ENCODE measurements around the gene PLOD2. TPM values are rescaled to one million over a fixed set of nuclear protein-coding genes. Genes with fewer than 3 reads are reported as not detected.

Gene PLOD2
- total and polyA plus RNA-seq, 2 of the 4 experiments (the other 2 are of a cell fraction), result 84.0 to 117 TPM

- Histone ChIP-seq H3K4me3 (ENCODE audit: insufficient read depth, low read depth, low read length) (no peak overlapping the region), H3K9ac (ENCODE audit: low read depth, low read length) (no peak overlapping the region), H2BK20ac (ENCODE audit: low read depth, low read length) (no peak overlapping the region), H2BK120ac (ENCODE audit: low read depth, low read length) (no peak overlapping the region), H3K4me1 (ENCODE audit: control insufficient read depth, insufficient read depth, low read length) (no peaks in the 10 kb centered on the region), H2AK5ac (ENCODE audit: low read depth, low read length) (no peak overlapping the region), H4K91ac (ENCODE audit: insufficient read depth, low read depth, low read length) (no peak overlapping the region), H3K14ac (replicated peaks; ENCODE audit: low read depth, low read length) (no peak overlapping the region), H4K5ac (ENCODE audit: low read depth, low read length) (no peak overlapping the region), H3K4ac (ENCODE audit: low read depth, low read length) (no peak overlapping the region), H3K36me3 (ENCODE audit: control insufficient read depth, insufficient read depth, low read length) (peaks cover 15% of the 10 kb centered on the region), H2BK5ac (ENCODE audit: low read depth, low read length, poor library complexity, severe bottlenecking) (no peak overlapping the region), H2BK15ac (ENCODE audit: low read depth, low read length) (no peak overlapping the region), H3K9me1 (ENCODE audit: insufficient read depth, low read length) (no peaks in the 10 kb centered on the region), H2AK9ac (replicated peaks; ENCODE audit: low read depth, low read length, poor library complexity) (no peak overlapping the region), H3K9me3 (ENCODE audit: control insufficient read depth, insufficient read depth, low read length) (no peaks in the 10 kb centered on the region), H3K27me3 (ENCODE audit: control insufficient read depth, insufficient read depth, low read length) (no peaks in the 10 kb centered on the region), H3K23ac (ENCODE audit: low read depth, low read length) (no peak overlapping the region), H3K79me1 (ENCODE audit: low read depth in 1 of 2, low read length in 2 of 2) (peaks cover 3 to 11% of the 10 kb centered on the region in 2 experiments; a peak in 3 of 4 replicates), H3K27ac (ENCODE audit: insufficient read depth, low read length) (no peak overlapping the region), H2AFZ (replicated peaks; ENCODE audit: low read length, poor library complexity) (no peak overlapping the region), H4K8ac (ENCODE audit: low read depth in 2 of 2, low read length in 2 of 2) (no peak overlapping the region), H3K56ac (ENCODE audit: extremely low read depth, insufficient read depth, low read length) (no peak overlapping the region), H3K18ac (ENCODE audit: low read depth, low read length) (no peak overlapping the region), H3K4me2 (ENCODE audit: low read depth, low read length) (no peak overlapping the region), H4K20me1 (ENCODE audit: insufficient read depth, low read length) (no peaks in the 10 kb centered on the region)
- DNase-seq (no peak), ATAC-seq (ENCODE audit: low read depth) (no peak)
- in situ Hi-C loops (cut with MboI; ENCODE audit: low sequenced_read_pairs), result no loop called here
- BruUV-seq (replicated peaks), result no TSS peak
- no CpG with 5 or more reads among the region's 2 CpGs for WGBS, 2 experiments (ENCODE audit: extremely low coverage in 2 of 2, insufficient read length in 1 of 2)
- ChIA-PET POLR2A (ENCODE audit: unreplicated experiment) (no interaction called here), CTCF (no interaction called here)
- intact Hi-C loops (cut with micrococcal nuclease), result no loop called here
- dilution Hi-C loops (cut with HindIII; ENCODE audit: low sequenced_read_pairs, unreplicated experiment), result no loop called here
- no peak for TF ChIP-seq BHLHE40 (IDR thresholded peaks at IDR 0.05; ENCODE audit: low read depth, low read length)
Measured at GRCh38 chr3:146100180-146100579, 60.8 kb downstream of the PLOD2 start.

All from IMR-90 (cell line).